Uterus (tissue), 4 donors: Measurements from ENCODE around the gene KRTAP5-3. TPM values are rescaled to one million over a fixed set of nuclear protein-coding genes. Genes with fewer than 3 reads are reported as not detected.
"Not testable (repeated sequence)": the region's sequence is repeated elsewhere in the genome, so short reads cannot be mapped to it uniquely, and the experiment has no call there.

Source experiments
- DNase-seq, 2 donors: peaks; one replicate each; pipeline ENCODE4 v3.0.0-alpha.2; 2019 to 2020
- H3K27ac ChIP-seq, 2 donors: fragments of 200-600 bp; sonication (generic); 1 replicate in 1 of 2; 2 replicates in 1 of 2; pipeline ENCODE4 v1.5.1; 2016 to 2018
- H3K27me3 ChIP-seq, 2 donors: fragments of 200-600 bp; sonication (generic); one replicate each; pipeline ENCODE4 v1.5.1; 2018 to 2019; ENCODE audit warnings: control low read depth in 1 of 2
- H3K36me3 ChIP-seq, 2 donors: fragments of 200-600 bp; sonication (generic); one replicate each; pipeline ENCODE4 v1.5.1; 2019; ENCODE audit warnings: control low read depth in 1 of 2
- H3K4me1 ChIP-seq, 2 donors: fragments of 200-600 bp; sonication (generic); one replicate each; pipeline ENCODE4 v1.5.1; 2018 to 2019; ENCODE audit warnings: control low read depth in 1 of 2
- H3K4me3 ChIP-seq, 2 donors: fragments of 200-600 bp; sonication (generic); 1 replicate in 1 of 2; 2 replicates in 1 of 2; pipeline ENCODE4 v1.5.1; 2018 to 2019; ENCODE audit warnings: mild to moderate bottlenecking in 1 of 2
- H3K9me3 ChIP-seq, 2 donors: fragments of 200-600 bp; sonication (generic); one replicate each; pipeline ENCODE4 v1.5.1; 2019; ENCODE audit warnings: control low read depth in 1 of 2
- CTCF ChIP-seq, 4 experiments: fragments of 200-600 bp in 2 of 4; fragments of 450-650 bp in 2 of 4; sonication (generic) in 2 of 4; IDR thresholded peaks; one replicate each; pipeline ENCODE4 v1.5.1; 2016 to 2019; ENCODE audit warnings: antibody characterized with exemption in 4 of 4, mild to moderate bottlenecking in 2 of 4, moderate library complexity in 1 of 4
- POLR2A ChIP-seq, 2 donors: fragments of 450-650 bp; IDR thresholded peaks; one replicate each; pipeline ENCODE4 v1.6.1; 2016; ENCODE audit warnings: antibody characterized with exemption in 2 of 2, mild to moderate bottlenecking in 1 of 2, moderate library complexity in 1 of 2
- intact Hi-C: fragments of 100-400 bp; cut with DNase I; formaldehyde crosslinking; loops from one replicate; pipeline ENCODE4 v1.15.1; 2023; ENCODE audit warnings: low total_unique reads
- total RNA-seq, 4 donors: library from RNA; depleted of rRNA in 3 of 4; stranded (reverse); fragments of >200 nt in 3 of 4; gene quantifications; one replicate each; pipeline versions ENCODE4 v1.1.0 to v1.2.4, GENCODE V29; 2014 to 2023
- donor health status: DM: yes; HTN: yes; CAD: no.

The KRTAP5-3 gene
- total RNA-seq, 4 donors from 2014 or later, result not detected

GRCh38 chr11:1586699-1587098 lies 21.6 kb downstream of the KRTAP5-3 start:
- TF ChIP-seq POLR2A (IDR thresholded peaks at IDR 0.05) (no peak), CTCF (IDR thresholded peaks at IDR 0.05) (no peak)
- H3K36me3 ChIP-seq, result no peaks in the 10 kb centered on the region
- no peaks in the 10 kb centered on the region for H3K9me3 ChIP-seq
- DNase-seq, result no peak
- H3K27ac ChIP-seq, result no peak overlapping the region
- H3K4me1 ChIP-seq, result no peaks in the 10 kb centered on the region
- intact Hi-C loops, result no loop called here
- no peak overlapping the region for H3K4me3 ChIP-seq
- no peaks in the 10 kb centered on the region for H3K27me3 ChIP-seq

GRCh38 chr11:1584661-1585370 lies 23.4 kb downstream of the KRTAP5-3 start, which contains the start of gene KRTAP5-1:
KRTAP5-1 (minus strand) TSS chr11:1585283; CDS start chr11:1585249, 34 bp downstream.
- DNase-seq, H3K9me3 ChIP-seq, H3K27ac ChIP-seq, H3K4me1 ChIP-seq, H3K4me3 ChIP-seq, H3K36me3 ChIP-seq, H3K27me3 ChIP-seq, intact Hi-C loops: not testable (repeated sequence)

- H3K9me3 ChIP-seq, H3K4me1 ChIP-seq, H3K27me3 ChIP-seq, H3K4me3 ChIP-seq, intact Hi-C loops, H3K36me3 ChIP-seq, DNase-seq, H3K27ac ChIP-seq: not testable (repeated sequence)
Observed at GRCh38 chr11:1582909-1583308, 25.4 kb downstream of the KRTAP5-3 start.

- H3K9me3 ChIP-seq, result no peaks in the 10 kb centered on the region
- H3K36me3 ChIP-seq, result no peaks in the 10 kb centered on the region
- H3K27me3 ChIP-seq, result no peaks in the 10 kb centered on the region
- H3K4me1 ChIP-seq, result no peaks in the 10 kb centered on the region
- TF ChIP-seq CTCF (IDR thresholded peaks at IDR 0.05) (no peak), POLR2A (IDR thresholded peaks at IDR 0.05) (no peak)
- no peak for DNase-seq
- H3K4me3 ChIP-seq, result no peak overlapping the region
- H3K27ac ChIP-seq, result no peak overlapping the region
- intact Hi-C loops, result no loop called here
Observed at GRCh38 chr11:1581976-1582375, 26.3 kb downstream of the KRTAP5-3 start.

- Histone ChIP-seq H3K4me1 (peaks cover 0 to 15% of the 10 kb centered on the region in 2 donors), H3K27me3 (peaks cover 0 to 5% of the 10 kb centered on the region in 2 donors), H3K4me3 (no peak overlapping the region), H3K36me3 (no peaks in the 10 kb centered on the region), H3K9me3 (no peaks in the 10 kb centered on the region), H3K27ac (no peak overlapping the region)
- no peak for TF ChIP-seq POLR2A (IDR thresholded peaks at IDR 0.05)
- no peak for TF ChIP-seq CTCF (IDR thresholded peaks at IDR 0.05)
- intact Hi-C loops, result no loop called here
- DNase-seq, result no peak
Observed at GRCh38 chr11:1576825-1577224, 31.4 kb downstream of the KRTAP5-3 start.

GRCh38 chr11:1575756-1576155 lies 32.5 kb downstream of the KRTAP5-3 start:
- H3K27me3 ChIP-seq, DNase-seq, H3K27ac ChIP-seq, H3K4me3 ChIP-seq, H3K9me3 ChIP-seq, H3K36me3 ChIP-seq: not testable (repeated sequence)
- H3K4me1 ChIP-seq, result peaks cover 0 to 23% of the 10 kb centered on the region in 2 donors
- intact Hi-C loops, result loop anchor here (2.0 kb wide), 1 partner anchor 29 kb away; no protein-coding TSS in a partner anchor

GRCh38 chr11:1574933-1575242 lies 33.4 kb downstream of the KRTAP5-3 start:
- no peak overlapping the region for H3K27ac ChIP-seq
- no peak for TF ChIP-seq CTCF (IDR thresholded peaks at IDR 0.05)
- no peak for TF ChIP-seq POLR2A (IDR thresholded peaks at IDR 0.05)
- intact Hi-C loops, result loop anchor here (2.0 kb wide), 1 partner anchor 28 kb away; no protein-coding TSS in a partner anchor
- H3K4me1 ChIP-seq, result peaks cover 0 to 31% of the 10 kb centered on the region in 2 donors
- H3K36me3 ChIP-seq, result no peaks in the 10 kb centered on the region
- H3K9me3 ChIP-seq, result no peaks in the 10 kb centered on the region
- no peak overlapping the region for H3K4me3 ChIP-seq
- DNase-seq, result no peak
- H3K27me3 ChIP-seq, result peaks cover 0 to 5% of the 10 kb centered on the region in 2 donors
